ENCODE results near the gene PLSCR3. TPM values are rescaled to one million over a fixed set of nuclear protein-coding genes. Genes with fewer than 3 reads are reported as not detected.
A peak's percentile ranks its signal among the peaks of the same experiment; 100 is the strongest.

Gene PLSCR3
- total RNA-seq, 1 experiment from 2014 or later = 31.5 TPM

GRCh38 chr17:7398612-7399011 lies 4.3 kb upstream of the PLSCR3 start:
- TF ChIP-seq CTCF (conservative IDR thresholded peaks at IDR 0.05) = no peak
- no peaks in the 10 kb centered on the region for H3K9me3 Mint-ChIP-seq
- H3K36me3 Mint-ChIP-seq (ENCODE audit: insufficient read depth in 1 of 3, low read depth in 3 of 3) = peaks cover 3 to 11% (median 4%) of the 10 kb centered on the region in 3 experiments; a peak in 5 of 7 replicates
- H3T11ph ChIP-seq (ENCODE audit: low read length) = no peak overlapping the region
- H3K4me1 ChIP-seq (ENCODE audit: insufficient read depth, low read length) = peaks cover 2% of the 10 kb centered on the region; the same call in 1 of the 2 replicates
- no peaks in the 10 kb centered on the region for H3K9me3 ChIP-seq (ENCODE audit: control insufficient read depth, low read depth, low read length)
- H3K4me1 Mint-ChIP-seq = peaks cover 13 to 17% of the 10 kb centered on the region in 2 experiments
- no peak overlapping the region for H2BK15ac ChIP-seq (ENCODE audit: low read depth, low read length)
- WGBS (ENCODE audit: extremely low coverage, insufficient read length, low lambda C conversion rate) = no CpG with 5 or more reads among the region's 2 CpGs
- H3K56ac ChIP-seq (ENCODE audit: insufficient read length, low read depth, low read length) = no peak overlapping the region
- no peak overlapping the region for H2AFZ ChIP-seq (ENCODE audit: low read length)
- H3K27me3 ChIP-seq (ENCODE audit: insufficient read depth, low read length) = no peaks in the 10 kb centered on the region
- no peak overlapping the region for H3K14ac ChIP-seq (ENCODE audit: insufficient read depth, low read length)
- no peaks in the 10 kb centered on the region for H3K79me2 ChIP-seq (ENCODE audit: insufficient read depth, low read length)
- H3K27me3 Mint-ChIP-seq (ENCODE audit: low read depth) = peaks cover 2% of the 10 kb centered on the region
- no peak overlapping the region for H2AK5ac ChIP-seq (ENCODE audit: insufficient read length, low read length)
- no peak overlapping the region for H4K5ac ChIP-seq (ENCODE audit: insufficient read length, low read depth, low read length)
- H3K27ac ChIP-seq (ENCODE audit: insufficient read length, low read depth, low read length) = no peak overlapping the region
- H2BK20ac ChIP-seq (ENCODE audit: low read depth, low read length, poor library complexity, severe bottlenecking) = no peak overlapping the region
- peak overlapping the region in 1 of 2 experiments; percentile 23; a peak in 1 of 5 replicates for H3K4me3 Mint-ChIP-seq
- H2BK12ac ChIP-seq (ENCODE audit: insufficient read length, low read depth, low read length) = no peak overlapping the region
- no peak overlapping the region for H2BK120ac ChIP-seq (ENCODE audit: low read depth, low read length, poor library complexity, severe bottlenecking)
- H3K79me1 ChIP-seq (ENCODE audit: insufficient read depth, low read depth, low read length, poor library complexity, severe bottlenecking) = no peaks in the 10 kb centered on the region
- H4K20me1 ChIP-seq (ENCODE audit: control insufficient read depth, insufficient read depth, insufficient read length) = no peaks in the 10 kb centered on the region
- H4K91ac ChIP-seq (ENCODE audit: insufficient read length, low read depth, low read length) = no peak overlapping the region
- H3K18ac ChIP-seq (ENCODE audit: insufficient read length, low read depth, low read length) = no peak overlapping the region
- H4K8ac ChIP-seq (replicated peaks; ENCODE audit: insufficient read length, low read depth, low read length) = no peak overlapping the region
- H3K4ac ChIP-seq (ENCODE audit: low read depth, low read length) = no peak overlapping the region
- no peak for DNase-seq
- no peak overlapping the region for H3K27ac Mint-ChIP-seq
- no peak overlapping the region for H3K4me2 ChIP-seq (ENCODE audit: insufficient read depth, insufficient read length, low read length)
- no peak overlapping the region for H2BK5ac ChIP-seq (ENCODE audit: insufficient read length, low read length)
- H3K9ac ChIP-seq (ENCODE audit: extremely low read depth, insufficient read length, low read length) = no peak overlapping the region
- H3K23me2 ChIP-seq (ENCODE audit: insufficient read length, low read depth, low read length, poor library complexity, severe bottlenecking) = peaks cover 11% of the 10 kb centered on the region
- no peak overlapping the region for H3K23ac ChIP-seq (ENCODE audit: insufficient read length, low read depth, low read length)

Measured in H9 (cell line).